CD14-positive monocyte (primary cell): Measurements from ENCODE around the gene FAM50A. TPM values are rescaled to one million over a fixed set of nuclear protein-coding genes. Genes with fewer than 3 reads are reported as not detected.
A peak's percentile ranks its signal among the peaks of the same experiment; 100 is the strongest.

Experiments
- DNase-seq, 3 donors: peaks; one replicate each; pipeline ENCODE4 v3.0.0-alpha.2; 2011 to 2022
- H2AFZ ChIP-seq: 2 replicates; pipeline ENCODE4 v1.6.0; 2012; ENCODE audit warnings: mild to moderate bottlenecking, low read depth, low read length, inconsistent platforms; ENCODE audit not compliant: insufficient read depth, poor library complexity, severe bottlenecking
- H3K27ac ChIP-seq, 2 donors: 1 replicate in 1 of 2; 2 replicates in 1 of 2; pipeline ENCODE4 v1.5.1; 2012 to 2013; ENCODE audit warnings: low read length in 2 of 2, control low read depth in 1 of 2, inconsistent platforms in 1 of 2, low read depth in 1 of 2, mild to moderate bottlenecking in 1 of 2
- H3K27me3 ChIP-seq, 2 donors: one replicate each; pipeline versions ENCODE4 v1.6.0 to v1.6.1; 2011 to 2013; ENCODE audit warnings: low read length in 2 of 2; ENCODE audit not compliant: control insufficient read depth in 2 of 2, insufficient read depth in 2 of 2
- H3K36me3 ChIP-seq, 2 donors: replicated peaks in 1 of 2; 1 replicate in 1 of 2; 2 replicates in 1 of 2; pipeline versions ENCODE4 v1.5.1 to v1.6.1; 2012 to 2013; ENCODE audit warnings: low read length in 2 of 2, control low read depth in 1 of 2, inconsistent platforms in 1 of 2, mild to moderate bottlenecking in 1 of 2; ENCODE audit not compliant: insufficient read depth in 2 of 2, control insufficient read depth in 1 of 2
- H3K4me1 ChIP-seq, 2 donors: 1 replicate in 1 of 2; 2 replicates in 1 of 2; pipeline versions ENCODE4 v1.5.1 to v1.6.1; 2012 to 2013; ENCODE audit warnings: low read length in 2 of 2, control low read depth in 1 of 2, inconsistent platforms in 1 of 2, mild to moderate bottlenecking in 1 of 2, moderate library complexity in 1 of 2; ENCODE audit not compliant: insufficient read depth in 2 of 2, control insufficient read depth in 1 of 2
- H3K4me2 ChIP-seq: replicated peaks from 2 replicates; pipeline ENCODE3; 2012; ENCODE audit warnings: low read length, moderate library complexity, mild to moderate bottlenecking; ENCODE audit not compliant: poor library complexity, severe bottlenecking; ENCODE audit errors: extremely low read depth
- H3K4me3 ChIP-seq, 3 experiments: fragments of 200-600 bp in 1 of 3; sonication (generic) in 1 of 3; replicated peaks in 1 of 3; 1 replicate in 2 of 3; 2 replicates in 1 of 3; pipeline ENCODE4 v1.5.1; 2011 to 2013; ENCODE audit warnings: low read length in 3 of 3, mild to moderate bottlenecking in 3 of 3, control low read depth in 2 of 3, low read depth in 2 of 3, inconsistent platforms in 1 of 3, moderate library complexity in 1 of 3
- H3K79me2 ChIP-seq: 2 replicates; pipeline ENCODE4 v1.6.0; 2012; ENCODE audit warnings: mild to moderate bottlenecking, control low read depth, inconsistent platforms, low read length, moderate library complexity; ENCODE audit not compliant: insufficient read depth
- H3K9ac ChIP-seq: 2 replicates; pipeline ENCODE4 v1.6.0; 2017; ENCODE audit warnings: low read length, mild to moderate bottlenecking; ENCODE audit not compliant: insufficient read depth, poor library complexity, severe bottlenecking
- H3K9me3 ChIP-seq, 2 donors: replicated peaks in 1 of 2; 1 replicate in 1 of 2; 2 replicates in 1 of 2; pipeline versions ENCODE4 v1.5.1 to v1.6.1; 2012 to 2013; ENCODE audit warnings: low read length in 2 of 2, control low read depth in 1 of 2; ENCODE audit not compliant: control insufficient read depth in 1 of 2, insufficient read depth in 1 of 2
- H4K20me1 ChIP-seq: 2 replicates; pipeline ENCODE4 v1.6.0; 2012; ENCODE audit warnings: mild to moderate bottlenecking, low read length, control low read depth, moderate library complexity; ENCODE audit not compliant: insufficient read depth
- H3K27ac Mint-ChIP-seq, 7 donors: one replicate each; pipeline ENCODE4 v1.8.0; 2020; ENCODE audit warnings: mild to moderate bottlenecking in 7 of 7, mixed read lengths in 7 of 7, moderate library complexity in 6 of 7, inconsistent platforms in 2 of 7
- H3K27me3 Mint-ChIP-seq, 3 donors: one replicate each; pipeline ENCODE4 v1.8.0; 2021 to 2022; ENCODE audit warnings: low read depth in 3 of 3, mild to moderate bottlenecking in 3 of 3, mixed read lengths in 3 of 3, moderate library complexity in 3 of 3, inconsistent platforms in 1 of 3
- H3K36me3 Mint-ChIP-seq, 2 donors: one replicate each; pipeline ENCODE4 v1.8.0; 2020; ENCODE audit warnings: mixed read lengths in 2 of 2, inconsistent platforms in 1 of 2, mild to moderate bottlenecking in 1 of 2
- H3K4me1 Mint-ChIP-seq: one replicate; pipeline ENCODE4 v1.8.0; 2020; ENCODE audit warnings: mild to moderate bottlenecking, mixed read lengths
- H3K4me3 Mint-ChIP-seq, 2 donors: one replicate each; pipeline ENCODE4 v1.8.0; 2020; ENCODE audit warnings: mild to moderate bottlenecking in 2 of 2, mixed read lengths in 2 of 2, moderate library complexity in 1 of 2
- H3K9me3 Mint-ChIP-seq, 7 donors: one replicate each; pipeline ENCODE4 v1.8.0; 2020 to 2022; ENCODE audit warnings: mixed read lengths in 7 of 7, mild to moderate bottlenecking in 6 of 7, moderate library complexity in 6 of 7, inconsistent platforms in 2 of 7
- WGBS: methylation state at CpG from one replicate; pipeline ENCODE4 v1.1.5; 2013; ENCODE audit warnings: missing lambda C conversion rate; ENCODE audit not compliant: insufficient coverage; 5-methylcytosine and 5-hydroxymethylcytosine counted together
- intact Hi-C, 2 donors: fragments of 100-400 bp; cut with micrococcal nuclease; formaldehyde crosslinking; loops; one replicate each; pipeline versions ENCODE4 v1.15.0 to v1.15.1; 2023
- polyA plus RNA-seq, 3 donors: library from polyadenylated mRNA; depleted of rRNA in 1 of 3; unstranded in 2 of 3; stranded (reverse) in 1 of 3; fragments of 300-500 nt in 2 of 3; fragments of >200 nt in 1 of 3; fragmentation: Illumina TruSeq in 2 of 3; gene quantifications; 1 replicate in 2 of 3; 2 replicates in 1 of 3; pipeline ENCODE4 v1.2.3, GENCODE V29; 2012 to 2021
- TF ChIP-seq, protein P1 (sequence below): fragments of 200-600 bp; IDR thresholded peaks from one replicate; pipeline ENCODE4 v1.8.0; 2022; ENCODE audit warnings: antibody characterized with exemption, mild to moderate bottlenecking

Gene FAM50A
- polyA plus RNA-seq, 3 donors: 23.9 to 88.9 (median 46.4) TPM

DNA sequence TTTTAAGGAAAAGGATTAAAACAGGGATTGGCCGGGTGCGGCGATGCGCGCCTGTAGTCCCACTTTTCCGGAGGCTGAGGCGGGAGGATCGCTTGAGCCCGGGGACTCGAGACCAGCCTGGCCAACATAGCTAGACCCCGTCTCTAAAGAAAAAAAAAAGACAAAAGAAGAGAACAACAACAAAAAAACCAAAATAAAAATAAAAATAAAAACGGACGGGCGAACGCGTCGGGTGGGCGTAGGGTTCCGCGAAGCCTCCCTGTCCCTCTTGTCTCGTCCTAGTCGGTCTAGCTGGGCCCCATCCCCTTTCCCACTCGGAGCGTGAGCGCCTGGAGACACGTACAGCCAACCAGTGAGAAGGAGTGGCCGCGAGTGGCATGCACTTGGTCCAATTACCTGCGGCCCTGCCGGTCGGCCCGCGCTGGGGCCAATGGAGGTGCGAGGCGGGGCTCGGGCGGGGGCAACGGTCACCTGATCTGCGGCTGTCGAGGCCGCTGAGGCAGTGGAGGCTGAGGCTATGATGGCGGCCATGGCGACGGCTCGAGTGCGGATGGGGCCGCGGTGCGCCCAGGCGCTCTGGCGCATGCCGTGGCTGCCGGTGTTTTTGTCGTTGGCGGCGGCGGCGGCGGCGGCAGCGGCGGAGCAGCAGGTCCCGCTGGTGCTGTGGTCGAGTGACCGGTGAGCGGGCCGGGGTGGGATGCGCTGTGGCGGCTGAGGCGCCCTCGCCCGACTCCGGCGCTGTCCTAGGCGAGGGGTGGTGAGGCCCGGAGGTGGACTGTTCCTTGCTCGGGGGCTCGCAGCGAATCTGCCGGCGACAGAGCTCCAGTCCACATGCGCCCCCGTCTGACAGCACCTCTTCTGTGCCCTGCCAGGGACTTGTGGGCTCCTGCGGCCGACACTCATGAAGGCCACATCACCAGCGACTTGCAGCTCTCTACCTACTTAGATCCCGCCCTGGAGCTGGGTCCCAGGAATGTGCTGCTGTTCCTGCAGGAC is 15.5 kb upstream of the FAM50A start, which contains the start of gene ATP6AP1:
TSS of gene ATP6AP1 (plus strand) at position 502 of the 996 bp plus-strand sequence. CDS start at position 518, 16 bp downstream.
- Mint-ChIP-seq H3K4me1 (peaks cover 51% of the 10 kb centered on the region), H3K27ac (peak within 1 kb of the TSS; percentile 90 to 99 (median 95)), H3K36me3 (peaks cover 12 to 15% of the 10 kb centered on the region in 2 donors), H3K9me3 (peaks cover 0 to 21% (median 5%) of the 10 kb centered on the region in 7 donors), H3K27me3 (peaks cover 0 to 2% (median 0%) of the 10 kb centered on the region in 3 donors), H3K4me3 (peak within 1 kb of the TSS; percentile 81 to 84)
- Histone ChIP-seq H4K20me1 (no peaks in the 10 kb centered on the region), H3K4me3 (peak within 1 kb of the TSS; percentile 78 to 87 (median 79)), H3K36me3 (peaks cover 13 to 14% of the 10 kb centered on the region in 2 donors), H3K4me2 (peak within 1 kb of the TSS; percentile 82), H3K27me3 (no peaks in the 10 kb centered on the region), H3K4me1 (peaks cover 50 to 67% of the 10 kb centered on the region in 2 donors), H3K27ac (peak within 1 kb of the TSS; percentile 78 to 92), H3K79me2 (peaks cover 43% of the 10 kb centered on the region), H3K9me3 (no peaks in the 10 kb centered on the region), H2AFZ (peak within 1 kb of the TSS; percentile 39), H3K9ac (peak within 1 kb of the TSS; percentile 76)
- DNase-seq: peak; percentile 87 to 92 (median 89)
- intact Hi-C loops: no loop called here
- 8% methylated on average over 60 of the region's 87 CpGs for WGBS
- TF ChIP-seq, protein P1, sequence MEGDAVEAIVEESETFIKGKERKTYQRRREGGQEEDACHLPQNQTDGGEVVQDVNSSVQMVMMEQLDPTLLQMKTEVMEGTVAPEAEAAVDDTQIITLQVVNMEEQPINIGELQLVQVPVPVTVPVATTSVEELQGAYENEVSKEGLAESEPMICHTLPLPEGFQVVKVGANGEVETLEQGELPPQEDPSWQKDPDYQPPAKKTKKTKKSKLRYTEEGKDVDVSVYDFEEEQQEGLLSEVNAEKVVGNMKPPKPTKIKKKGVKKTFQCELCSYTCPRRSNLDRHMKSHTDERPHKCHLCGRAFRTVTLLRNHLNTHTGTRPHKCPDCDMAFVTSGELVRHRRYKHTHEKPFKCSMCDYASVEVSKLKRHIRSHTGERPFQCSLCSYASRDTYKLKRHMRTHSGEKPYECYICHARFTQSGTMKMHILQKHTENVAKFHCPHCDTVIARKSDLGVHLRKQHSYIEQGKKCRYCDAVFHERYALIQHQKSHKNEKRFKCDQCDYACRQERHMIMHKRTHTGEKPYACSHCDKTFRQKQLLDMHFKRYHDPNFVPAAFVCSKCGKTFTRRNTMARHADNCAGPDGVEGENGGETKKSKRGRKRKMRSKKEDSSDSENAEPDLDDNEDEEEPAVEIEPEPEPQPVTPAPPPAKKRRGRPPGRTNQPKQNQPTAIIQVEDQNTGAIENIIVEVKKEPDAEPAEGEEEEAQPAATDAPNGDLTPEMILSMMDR: no peak

DNA sequence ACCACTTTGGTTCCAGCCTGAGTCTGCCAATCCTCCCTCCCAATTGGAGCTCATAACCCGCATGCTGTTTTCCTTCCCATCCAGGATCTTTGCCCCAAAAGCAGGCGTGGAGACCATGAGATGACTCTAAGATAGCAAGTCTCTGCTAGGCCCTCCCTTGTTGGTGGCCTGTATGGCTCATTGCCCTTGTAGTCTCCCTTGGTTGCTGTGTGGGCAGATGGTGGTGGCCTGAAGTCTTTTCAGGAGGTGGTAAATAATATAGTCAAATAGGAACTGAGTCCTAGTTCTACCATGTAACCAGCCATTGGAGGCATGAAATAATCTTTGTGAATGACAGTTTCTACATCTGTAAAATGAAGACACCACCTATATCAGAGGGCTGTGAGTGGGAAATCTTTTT is 14.2 kb upstream of the FAM50A start:
- no peak overlapping the region for H3K9ac ChIP-seq
- Mint-ChIP-seq H3K4me1 (peaks cover 42% of the 10 kb centered on the region), H3K4me3 (peak overlapping the region; percentile 81 to 84), H3K27ac (peak overlapping the region; percentile 90 to 99 (median 95)), H3K36me3 (peaks cover 22 to 27% of the 10 kb centered on the region in 2 donors), H3K9me3 (peaks cover 0 to 20% (median 5%) of the 10 kb centered on the region in 7 donors), H3K27me3 (peaks cover 0 to 7% (median 2%) of the 10 kb centered on the region in 3 donors)
- intact Hi-C loops: no loop called here
- H4K20me1 ChIP-seq: no peaks in the 10 kb centered on the region
- H2AFZ ChIP-seq: no peak overlapping the region
- no peaks in the 10 kb centered on the region for H3K9me3 ChIP-seq
- H3K4me2 ChIP-seq: peak overlapping the region; percentile 82
- DNase-seq: no peak
- peak overlapping the region in 2 of 3 experiments; percentile 78 to 87 for H3K4me3 ChIP-seq
- peaks cover 25 to 27% of the 10 kb centered on the region in 2 donors for H3K36me3 ChIP-seq
- no peaks in the 10 kb centered on the region for H3K27me3 ChIP-seq
- WGBS: 60% methylated on average over 1 of the region's 2 CpGs
- peaks cover 43% of the 10 kb centered on the region for H3K79me2 ChIP-seq
- H3K27ac ChIP-seq: peak overlapping the region; percentile 78 to 92
- TF ChIP-seq, protein P1: no peak
- peaks cover 47 to 56% of the 10 kb centered on the region in 2 donors for H3K4me1 ChIP-seq
